Esophagus muscularis mucosa (tissue), 4 donors: ENCODE measurements around the gene SYMPK. TPM values are rescaled to one million over a fixed set of nuclear protein-coding genes. Genes with fewer than 3 reads are reported as not detected.

Source experiments
- DNase-seq: peaks from one replicate; pipeline ENCODE4 v3.0.0-alpha.2; 2017; ENCODE audit errors: extremely low spot score
- H3K27ac ChIP-seq, 4 donors: fragments of 200-600 bp; sonication (generic); replicated peaks in 1 of 4; 1 replicate in 3 of 4; 2 replicates in 1 of 4; pipeline ENCODE4 v1.5.1; 2016 to 2019; ENCODE audit warnings: mild to moderate bottlenecking in 1 of 4
- H3K27me3 ChIP-seq, 4 donors: fragments of 200-600 bp; sonication (generic); one replicate each; pipeline versions ENCODE4 v1.5.1 to v1.6.0; 2016 to 2019
- H3K36me3 ChIP-seq, 4 donors: fragments of 200-600 bp; sonication (generic); one replicate each; pipeline ENCODE4 v1.5.1; 2016 to 2019
- H3K4me1 ChIP-seq, 4 donors: fragments of 200-600 bp; sonication (generic); one replicate each; pipeline ENCODE4 v1.5.1; 2016 to 2019
- H3K4me3 ChIP-seq, 4 donors: fragments of 200-600 bp; sonication (generic); 1 replicate in 2 of 4; 2 replicates in 2 of 4; pipeline ENCODE4 v1.5.1; 2016 to 2019; ENCODE audit warnings: mild to moderate bottlenecking in 4 of 4, moderate library complexity in 1 of 4
- H3K9me3 ChIP-seq, 4 donors: fragments of 200-600 bp; sonication (generic); 1 replicate in 3 of 4; 2 replicates in 1 of 4; pipeline ENCODE4 v1.5.1; 2016 to 2019
- EP300 ChIP-seq: sonication (generic); formaldehyde crosslinking; IDR thresholded peaks from one replicate; pipeline ENCODE4 v1.6.1; 2017; ENCODE audit warnings: antibody characterized with exemption
- POLR2A ChIP-seq: fragments of 450-650 bp; IDR thresholded peaks from one replicate; pipeline ENCODE4 v1.6.1; 2017; ENCODE audit warnings: antibody characterized with exemption, moderate library complexity, mild to moderate bottlenecking, low read depth
- POLR2AphosphoS5 ChIP-seq, 2 donors: sonication (generic); formaldehyde crosslinking; IDR thresholded peaks; one replicate each; pipeline ENCODE4 v1.6.1; 2017; ENCODE audit warnings: antibody characterized with exemption in 2 of 2
- WGBS: methylation state at CpG from one replicate; pipeline ENCODE4 v1.1.5; 2018; 5-methylcytosine and 5-hydroxymethylcytosine counted together
- intact Hi-C: fragments of 100-400 bp; cut with DNase I; formaldehyde crosslinking; loops from one replicate; pipeline ENCODE4 v1.15.1; 2023
- total RNA-seq, 4 donors: library from RNA; depleted of rRNA; stranded (reverse); fragments of >200 nt; gene quantifications; one replicate each; pipeline versions ENCODE4 v1.1.0 to v1.2.1, GENCODE V29; 2016
- TF ChIP-seq, protein P1 (sequence below), 3 experiments: fragments of 200-600 bp in 2 of 3; fragments of 450-650 bp in 1 of 3; sonication (generic) in 2 of 3; IDR thresholded peaks; one replicate each; pipeline ENCODE4 v1.5.1; 2017 to 2019; ENCODE audit warnings: antibody characterized with exemption in 3 of 3, mild to moderate bottlenecking in 2 of 3, moderate library complexity in 1 of 3

SYMPK gene
- total RNA-seq, 4 donors from 2014 or later = 22.0 to 44.2 (median 36.6) TPM

DNA sequence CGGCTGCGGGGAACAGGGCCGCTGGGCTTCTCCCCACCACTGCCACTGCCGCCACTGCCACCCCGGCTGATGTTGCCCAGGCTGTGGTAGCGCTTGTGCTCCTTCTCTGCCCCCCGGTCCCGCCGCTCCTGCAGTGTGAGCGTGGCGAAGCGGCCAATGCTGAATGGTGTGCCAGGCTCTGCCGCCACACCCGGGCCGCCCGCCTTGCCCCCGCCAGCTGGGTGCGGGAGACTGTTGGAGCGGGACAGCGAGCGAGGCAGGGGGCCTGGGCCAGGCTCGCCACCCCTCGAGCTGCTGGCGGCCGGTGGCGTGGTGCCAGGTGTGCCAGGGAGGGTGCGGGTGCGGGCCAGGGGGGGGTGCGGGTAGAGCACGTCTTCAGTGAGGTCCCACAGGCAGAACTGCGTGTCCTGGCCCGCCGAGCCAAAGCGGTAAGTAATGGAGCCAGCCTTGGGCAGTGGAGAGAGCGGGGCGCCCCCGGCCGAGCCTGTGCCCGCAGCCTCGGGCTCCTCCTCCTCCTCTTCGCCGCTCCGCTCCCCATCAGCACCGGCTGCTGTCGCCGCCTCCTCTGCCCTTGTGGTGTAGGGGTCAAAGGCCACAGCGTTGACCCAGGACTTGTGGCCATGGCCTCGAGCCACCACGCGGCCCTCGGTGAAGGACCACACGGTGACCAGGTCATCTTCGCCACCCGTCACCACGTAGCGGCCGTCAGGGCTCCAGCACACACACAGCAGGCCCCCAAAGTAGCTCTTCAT lies 77.0 kb downstream of the SYMPK start:
- WGBS = 88% methylated on average over 28 of the region's 57 CpGs
- H3K4me1 ChIP-seq = peaks cover 52 to 72% (median 58%) of the 10 kb centered on the region in 4 donors
- TF ChIP-seq, protein P1, sequence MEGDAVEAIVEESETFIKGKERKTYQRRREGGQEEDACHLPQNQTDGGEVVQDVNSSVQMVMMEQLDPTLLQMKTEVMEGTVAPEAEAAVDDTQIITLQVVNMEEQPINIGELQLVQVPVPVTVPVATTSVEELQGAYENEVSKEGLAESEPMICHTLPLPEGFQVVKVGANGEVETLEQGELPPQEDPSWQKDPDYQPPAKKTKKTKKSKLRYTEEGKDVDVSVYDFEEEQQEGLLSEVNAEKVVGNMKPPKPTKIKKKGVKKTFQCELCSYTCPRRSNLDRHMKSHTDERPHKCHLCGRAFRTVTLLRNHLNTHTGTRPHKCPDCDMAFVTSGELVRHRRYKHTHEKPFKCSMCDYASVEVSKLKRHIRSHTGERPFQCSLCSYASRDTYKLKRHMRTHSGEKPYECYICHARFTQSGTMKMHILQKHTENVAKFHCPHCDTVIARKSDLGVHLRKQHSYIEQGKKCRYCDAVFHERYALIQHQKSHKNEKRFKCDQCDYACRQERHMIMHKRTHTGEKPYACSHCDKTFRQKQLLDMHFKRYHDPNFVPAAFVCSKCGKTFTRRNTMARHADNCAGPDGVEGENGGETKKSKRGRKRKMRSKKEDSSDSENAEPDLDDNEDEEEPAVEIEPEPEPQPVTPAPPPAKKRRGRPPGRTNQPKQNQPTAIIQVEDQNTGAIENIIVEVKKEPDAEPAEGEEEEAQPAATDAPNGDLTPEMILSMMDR (IDR thresholded peaks at IDR 0.05) = no peak
- TF ChIP-seq POLR2A = no peak
- TF ChIP-seq POLR2AphosphoS5 (IDR thresholded peaks at IDR 0.05) = no peak
- TF ChIP-seq EP300 = no peak
- H3K36me3 ChIP-seq = peaks cover 20 to 62% (median 56%) of the 10 kb centered on the region in 4 donors
- H3K9me3 ChIP-seq = no peaks in the 10 kb centered on the region
- no peaks in the 10 kb centered on the region for H3K27me3 ChIP-seq
- DNase-seq = no peak
- intact Hi-C loops = no loop called here
- peak overlapping the region; percentile 94 to 97 (median 95) for H3K27ac ChIP-seq
- H3K4me3 ChIP-seq = no peak overlapping the region

DNA sequence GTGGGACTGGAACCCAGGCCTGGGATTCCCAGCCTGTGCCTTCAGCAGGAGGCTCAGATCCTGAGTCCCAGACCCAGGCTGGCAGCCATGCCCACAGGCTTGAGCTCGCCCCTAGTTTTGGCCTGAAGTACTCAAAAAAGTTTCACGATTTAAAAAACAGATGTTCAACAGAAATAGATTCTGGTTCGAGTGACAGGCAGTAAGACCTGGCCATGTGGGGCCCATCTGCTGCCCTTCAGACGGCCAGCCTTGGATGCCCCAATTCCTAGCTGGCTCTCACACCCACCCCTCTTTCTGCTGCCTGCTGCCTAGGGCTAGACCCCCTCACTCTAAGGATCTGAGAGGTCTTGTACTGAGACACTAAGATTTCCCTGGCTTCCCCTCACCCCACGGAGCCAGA lies 77.8 kb downstream of the SYMPK start:
- no peak for DNase-seq
- WGBS = 78% methylated on average over 4 of the region's 5 CpGs
- TF ChIP-seq, protein P1 (IDR thresholded peaks at IDR 0.05) = no peak
- TF ChIP-seq POLR2AphosphoS5 (IDR thresholded peaks at IDR 0.05) = no peak
- TF ChIP-seq POLR2A = no peak
- no peak for TF ChIP-seq EP300
- Histone ChIP-seq H3K9me3 (no peaks in the 10 kb centered on the region), H3K4me3 (no peak overlapping the region), H3K36me3 (peaks cover 20 to 54% (median 48%) of the 10 kb centered on the region in 4 donors), H3K27ac (peak overlapping the region; percentile 94 to 97 (median 95)), H3K27me3 (no peaks in the 10 kb centered on the region), H3K4me1 (peaks cover 58 to 72% (median 63%) of the 10 kb centered on the region in 4 donors)
- intact Hi-C loops = no loop called here

DNA sequence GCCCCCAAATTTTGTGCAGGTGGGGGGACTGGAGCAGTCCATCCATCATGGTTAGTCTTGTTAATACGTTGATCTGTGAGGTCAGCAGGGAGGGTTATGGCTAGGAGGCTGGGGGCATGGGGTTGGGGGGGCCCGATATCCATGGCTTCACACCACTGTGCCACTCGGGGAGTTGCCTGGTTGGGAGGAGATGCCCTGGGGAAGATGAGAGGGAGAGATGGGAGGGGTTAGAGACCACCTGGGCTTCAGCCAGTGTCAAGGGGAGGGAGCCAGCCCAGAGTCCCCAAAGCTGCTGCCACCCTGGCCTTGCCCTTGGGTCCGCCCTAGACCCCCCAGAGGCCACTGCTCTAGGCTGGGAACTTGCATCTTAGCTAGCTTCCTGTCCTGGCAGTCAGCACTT lies 78.9 kb downstream of the SYMPK start:
- intact Hi-C loops = no loop called here
- peak overlapping the region; percentile 94 to 97 (median 95) for H3K27ac ChIP-seq
- H3K4me3 ChIP-seq = peak overlapping the region in 2 of 4 donors; percentile 74 to 82
- TF ChIP-seq, protein P1 (IDR thresholded peaks at IDR 0.05) = no peak
- TF ChIP-seq POLR2A (no peak), EP300 (no peak), POLR2AphosphoS5 (IDR thresholded peaks at IDR 0.05) (no peak)
- H3K27me3 ChIP-seq = no peaks in the 10 kb centered on the region
- no peak for DNase-seq
- peaks cover 66 to 79% (median 73%) of the 10 kb centered on the region in 4 donors for H3K4me1 ChIP-seq
- no peaks in the 10 kb centered on the region for H3K9me3 ChIP-seq
- 83% methylated on average over 1 of the region's 4 CpGs for WGBS
- peaks cover 17 to 46% (median 40%) of the 10 kb centered on the region in 4 donors for H3K36me3 ChIP-seq

DNA sequence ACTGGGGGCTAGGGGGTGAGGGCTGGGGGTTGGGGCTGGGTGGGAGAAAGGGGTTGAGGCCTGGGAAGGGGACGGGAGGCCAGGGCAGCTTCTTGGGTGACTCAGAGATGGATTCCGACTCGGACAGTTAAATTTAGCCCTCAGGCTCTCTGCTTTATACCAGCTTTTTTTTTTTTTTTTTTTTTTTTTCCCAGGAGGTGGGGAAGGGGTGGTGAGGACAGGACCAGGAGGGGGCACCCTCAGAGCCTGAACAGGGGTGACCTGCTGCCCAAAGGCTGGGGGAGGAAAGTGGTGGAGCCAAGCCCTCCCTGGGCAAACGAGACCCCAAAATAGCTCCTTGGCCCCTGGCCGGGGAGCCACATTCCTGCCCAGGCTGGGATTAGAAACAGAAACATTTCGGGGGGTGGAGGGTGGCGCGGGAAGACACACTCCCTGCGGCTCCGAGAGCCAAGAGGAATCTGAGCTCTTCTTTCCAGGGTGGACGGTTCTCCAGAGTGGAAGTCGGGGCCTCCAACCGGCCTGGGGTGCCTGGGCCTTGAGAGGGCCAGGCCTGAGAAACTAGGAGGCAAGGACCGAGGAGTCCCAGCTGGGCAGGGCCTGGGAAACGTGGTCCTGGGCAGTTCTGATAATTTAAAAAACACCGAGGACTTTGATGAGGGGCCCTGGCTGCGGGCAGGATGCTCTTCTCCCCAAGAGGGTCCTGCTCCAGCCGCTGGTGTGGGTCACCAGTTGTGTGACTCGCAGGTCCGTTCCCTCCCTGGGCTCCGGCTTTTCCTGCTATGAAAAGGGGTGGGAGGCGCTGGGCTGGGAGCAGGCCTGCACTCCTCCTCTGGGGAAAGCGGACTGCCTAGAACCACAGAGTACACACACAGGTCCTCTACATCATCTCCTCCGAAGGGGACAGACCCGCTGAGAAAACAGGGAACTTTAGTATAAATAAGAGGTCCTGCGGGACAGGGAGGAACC lies 79.8 kb downstream of the SYMPK start:
- peak overlapping the region; percentile 94 to 97 (median 95) for H3K27ac ChIP-seq
- H3K4me1 ChIP-seq = peaks cover 63 to 89% (median 82%) of the 10 kb centered on the region in 4 donors
- peak overlapping the region; percentile 61 to 82 (median 78) for H3K4me3 ChIP-seq
- no peaks in the 10 kb centered on the region for H3K9me3 ChIP-seq
- peaks cover 16 to 46% (median 41%) of the 10 kb centered on the region in 4 donors for H3K36me3 ChIP-seq
- no peaks in the 10 kb centered on the region for H3K27me3 ChIP-seq
- 30% methylated on average over 21 of the region's 26 CpGs for WGBS
- no peak for DNase-seq
- TF ChIP-seq, protein P1 (IDR thresholded peaks at IDR 0.05) = no peak
- TF ChIP-seq EP300 (peak; percentile 54), POLR2AphosphoS5 (IDR thresholded peaks at IDR 0.05) (peak; percentile 83 to 92), POLR2A (no peak)
- intact Hi-C loops = no loop called here
